GM19324 (cell line): ENCODE data around the gene AIM2.
A peak's percentile ranks its signal among the peaks of the same experiment; 100 is the strongest.
"Not testable (repeated sequence)": the region's sequence is repeated elsewhere in the genome, so short reads cannot be mapped to it uniquely, and the experiment has no call there.

Experiments
- ATAC-seq: cut with Tn5 transposase; IDR thresholded peaks from one replicate; pipeline ENCODE4 v1.9.1; 2021; ENCODE audit warnings: mild to moderate bottlenecking, moderate library complexity; ENCODE audit not compliant: unreplicated experiment, low FRiP score

Gene AIM2, protein sequence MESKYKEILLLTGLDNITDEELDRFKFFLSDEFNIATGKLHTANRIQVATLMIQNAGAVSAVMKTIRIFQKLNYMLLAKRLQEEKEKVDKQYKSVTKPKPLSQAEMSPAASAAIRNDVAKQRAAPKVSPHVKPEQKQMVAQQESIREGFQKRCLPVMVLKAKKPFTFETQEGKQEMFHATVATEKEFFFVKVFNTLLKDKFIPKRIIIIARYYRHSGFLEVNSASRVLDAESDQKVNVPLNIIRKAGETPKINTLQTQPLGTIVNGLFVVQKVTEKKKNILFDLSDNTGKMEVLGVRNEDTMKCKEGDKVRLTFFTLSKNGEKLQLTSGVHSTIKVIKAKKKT

DNA sequence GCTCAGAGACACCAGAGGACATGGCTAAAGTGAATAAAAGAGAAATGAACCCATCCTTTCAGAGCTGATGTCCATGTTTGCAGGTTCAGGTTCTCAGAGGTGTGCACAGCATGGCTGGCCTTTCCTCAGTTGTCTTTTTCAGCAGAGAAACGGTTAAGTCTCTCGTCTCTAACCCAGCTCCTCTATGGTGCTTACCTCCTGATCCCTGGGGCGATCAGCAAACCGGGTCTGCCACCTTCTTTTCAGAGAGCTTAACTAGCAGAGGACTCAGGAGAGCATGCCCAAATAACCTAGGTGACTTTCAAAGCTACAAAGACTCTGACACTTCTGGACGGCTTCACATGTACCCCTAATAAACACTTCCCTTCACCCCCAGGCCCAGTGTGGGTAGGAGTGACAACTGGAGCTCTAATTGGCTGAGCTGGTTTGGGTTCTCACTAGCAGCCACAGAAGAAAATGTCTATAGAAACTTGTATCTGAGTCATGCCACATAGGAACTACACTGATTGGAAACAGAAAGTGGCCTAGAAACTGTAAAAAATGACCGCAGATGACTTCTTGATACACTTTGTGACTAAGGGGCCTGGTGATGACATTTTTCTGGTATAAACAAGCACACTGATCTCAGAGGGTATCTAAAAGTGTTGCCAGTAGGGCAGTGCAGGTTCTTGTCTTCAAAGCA lies at the start of gene AIM2:
AIM2 (minus strand) TSS at position 329 of the 682 bp plus-strand sequence. CDS start 3,267 bp downstream, outside the sequence.
- ATAC-seq: peak; percentile 87

DNA sequence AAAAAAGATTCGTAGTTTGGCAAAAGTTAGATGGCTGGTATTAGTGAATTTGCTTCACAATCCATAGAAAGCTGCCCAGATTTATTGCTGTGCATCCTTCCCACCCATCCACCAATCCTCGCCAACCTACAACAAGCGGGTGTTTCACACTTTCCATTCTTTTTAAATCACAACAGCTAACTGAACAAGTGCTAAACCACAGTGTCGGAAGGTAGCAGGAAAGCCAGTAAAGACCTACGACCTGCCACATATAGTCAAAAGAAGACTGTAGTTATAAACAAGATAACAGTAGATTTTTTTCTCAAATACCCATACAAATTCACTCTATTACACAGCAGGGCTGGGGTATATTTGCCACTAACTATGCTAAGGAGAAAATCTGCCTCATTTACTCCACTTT lies 47.0 kb upstream of the AIM2 start:
- ATAC-seq: no peak

DNA sequence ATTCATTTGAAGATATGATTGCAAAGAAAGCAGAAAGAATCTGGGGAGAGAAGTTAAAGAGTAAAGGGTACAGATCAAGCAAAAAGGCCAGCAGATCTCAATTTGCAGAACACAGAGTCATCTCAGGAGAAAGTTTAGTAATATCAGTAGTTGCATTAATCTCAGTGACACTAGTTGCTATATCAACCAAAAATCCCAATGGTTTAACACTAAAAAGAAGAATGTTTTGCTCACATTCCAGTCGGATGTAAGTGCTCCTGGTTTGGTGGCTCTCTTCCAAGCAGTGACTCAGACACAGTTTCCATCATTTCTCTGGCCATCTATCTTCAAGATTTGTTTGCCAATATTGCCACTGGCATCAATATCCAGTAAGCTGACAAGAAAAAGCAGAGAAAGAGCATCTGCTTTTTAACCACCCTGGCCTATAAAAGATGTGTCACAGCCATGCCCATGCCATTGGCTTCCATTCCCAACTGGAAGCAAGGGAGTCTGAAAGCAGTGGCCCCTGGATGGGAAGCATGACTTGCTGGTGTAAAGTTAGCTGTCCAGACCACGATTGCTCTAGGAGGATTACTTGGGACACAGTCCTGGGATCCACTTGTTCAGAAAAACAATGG lies 45.5 kb upstream of the AIM2 start:
- no peak for ATAC-seq

DNA sequence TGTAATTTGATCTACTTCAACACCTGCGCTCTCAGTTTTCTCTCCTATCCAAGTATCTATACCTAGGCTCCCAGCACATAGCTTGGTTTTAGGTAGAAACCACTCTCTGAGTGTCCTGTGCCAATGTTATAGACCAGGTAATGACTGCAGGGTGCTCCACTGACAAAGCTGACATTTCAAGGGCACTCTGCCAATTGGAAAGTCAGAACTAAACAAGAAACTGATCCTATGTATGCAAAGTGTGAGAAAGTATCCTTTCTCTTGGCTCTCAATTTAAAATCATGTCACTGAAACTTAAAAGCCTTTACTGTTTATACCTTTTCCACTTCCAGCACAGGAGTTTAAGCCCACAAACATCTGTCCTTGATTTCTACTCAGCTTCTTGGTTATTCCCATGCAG lies 45.0 kb upstream of the AIM2 start:
- ATAC-seq: no peak

DNA sequence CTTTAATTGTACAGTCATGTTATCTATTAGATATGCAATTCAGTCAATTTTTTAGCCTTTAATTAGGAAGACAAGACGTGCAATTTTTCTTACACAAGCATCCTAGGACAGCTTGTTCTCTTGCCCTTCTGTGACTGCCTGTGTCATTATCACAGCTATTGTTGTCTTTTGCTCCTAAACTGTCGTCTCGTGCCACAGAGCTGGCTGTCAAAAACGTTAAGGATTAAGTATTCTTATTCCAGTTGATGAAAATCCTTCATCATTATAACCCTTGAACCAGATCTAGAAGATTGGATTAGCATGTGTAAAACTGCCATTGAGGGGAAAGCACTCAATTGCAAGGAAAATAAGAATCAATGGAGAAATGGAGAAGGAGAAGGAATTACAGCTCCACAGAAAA lies 43.8 kb upstream of the AIM2 start:
- ATAC-seq: no peak

DNA sequence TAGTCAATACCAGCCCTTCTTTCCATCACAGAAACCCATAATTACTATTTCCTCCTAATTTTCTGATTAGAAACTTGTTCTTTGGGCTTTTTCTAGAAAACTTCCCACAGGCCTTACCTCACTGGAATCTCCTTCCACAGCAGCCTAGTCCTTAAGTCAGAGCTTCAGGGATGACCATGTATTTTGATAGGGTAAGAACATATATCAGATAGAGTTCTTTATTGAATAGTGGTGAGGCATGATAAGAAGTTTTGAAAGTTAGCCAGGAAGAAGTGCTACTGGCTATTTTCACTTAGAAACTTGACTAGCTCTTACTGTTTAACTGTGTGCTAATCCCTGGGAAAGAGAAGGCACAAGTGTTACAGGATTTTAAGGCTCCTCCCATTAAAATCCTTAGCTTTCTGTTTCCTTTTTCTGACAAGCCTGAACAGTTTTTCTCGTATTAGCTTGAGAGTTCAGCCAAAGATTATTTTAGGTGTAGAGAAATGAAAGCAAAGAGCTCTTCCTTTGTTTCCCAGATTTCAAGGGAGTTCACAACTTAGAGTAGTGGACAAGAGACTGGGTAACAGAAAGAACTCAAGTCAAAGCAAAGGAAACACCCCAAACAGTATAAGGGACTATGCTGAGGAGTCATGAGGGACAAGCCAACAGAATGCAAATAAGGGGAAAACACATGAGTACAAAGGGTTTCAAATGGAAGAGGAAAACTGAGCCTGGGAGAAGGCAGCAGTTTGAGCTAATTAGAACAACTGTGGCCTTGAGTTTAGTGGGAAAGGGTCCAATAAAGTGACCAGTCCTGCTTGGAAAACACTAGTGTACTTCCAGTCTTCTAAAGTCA lies 37.2 kb upstream of the AIM2 start:
- no peak for ATAC-seq

DNA sequence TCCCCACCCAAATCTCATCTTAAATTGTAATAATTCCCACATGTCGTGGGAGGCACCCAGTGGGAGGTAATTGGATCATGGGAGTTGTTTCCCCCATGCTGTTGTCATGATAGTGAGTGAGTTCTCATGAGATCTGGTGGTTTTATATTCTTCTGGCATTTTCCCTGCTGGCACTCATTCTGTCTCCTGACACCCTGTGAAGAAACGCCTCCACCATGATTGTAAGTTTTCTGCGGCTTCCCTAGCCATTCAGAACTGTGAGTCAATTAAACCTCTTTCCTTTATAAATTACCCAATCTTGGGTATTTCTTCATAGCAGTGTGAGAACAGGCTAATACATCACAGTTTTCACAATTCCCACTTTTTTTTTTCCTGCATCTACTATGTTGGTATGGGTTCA lies 26.5 kb upstream of the AIM2 start:
- ATAC-seq: not testable (repeated sequence)

DNA sequence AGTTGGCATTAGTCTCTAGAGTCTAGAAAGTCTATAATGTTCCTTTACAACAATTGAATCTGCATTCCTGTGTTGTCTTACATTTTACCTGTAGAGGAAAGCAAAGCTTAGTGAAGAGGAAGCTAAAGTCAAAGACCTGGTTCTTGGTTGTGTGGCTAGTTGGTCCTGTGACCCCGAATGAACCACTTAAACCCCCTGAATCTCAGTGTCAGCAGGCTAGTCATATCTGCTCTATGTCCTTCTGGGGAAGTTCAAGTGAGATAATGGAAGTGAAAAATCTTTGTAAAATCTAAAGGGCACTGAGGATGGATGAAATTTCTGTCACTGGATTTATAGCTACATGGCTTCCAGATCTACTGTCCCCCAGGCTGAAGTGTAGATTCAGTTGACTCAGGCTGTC lies 24.0 kb upstream of the AIM2 start:
- no peak for ATAC-seq

DNA sequence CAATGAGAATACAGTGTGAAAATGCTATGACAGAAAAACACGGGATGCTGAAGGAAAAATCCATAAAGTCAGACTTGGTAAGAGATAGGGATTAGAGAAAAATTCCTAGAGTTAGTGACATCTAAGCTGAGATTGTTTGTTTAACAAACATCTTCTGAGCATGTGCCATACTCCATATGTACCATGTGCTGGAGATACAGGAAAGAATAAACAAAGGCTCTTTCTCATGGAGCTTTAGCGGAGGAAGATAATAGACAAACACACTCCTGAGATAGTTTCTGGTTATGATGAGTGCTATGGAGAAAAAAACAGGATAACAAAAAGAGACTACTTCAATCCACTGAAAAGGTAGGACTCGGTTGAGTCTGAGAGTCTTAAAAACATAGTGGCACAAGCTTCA lies 22.0 kb upstream of the AIM2 start:
- ATAC-seq: no peak

DNA sequence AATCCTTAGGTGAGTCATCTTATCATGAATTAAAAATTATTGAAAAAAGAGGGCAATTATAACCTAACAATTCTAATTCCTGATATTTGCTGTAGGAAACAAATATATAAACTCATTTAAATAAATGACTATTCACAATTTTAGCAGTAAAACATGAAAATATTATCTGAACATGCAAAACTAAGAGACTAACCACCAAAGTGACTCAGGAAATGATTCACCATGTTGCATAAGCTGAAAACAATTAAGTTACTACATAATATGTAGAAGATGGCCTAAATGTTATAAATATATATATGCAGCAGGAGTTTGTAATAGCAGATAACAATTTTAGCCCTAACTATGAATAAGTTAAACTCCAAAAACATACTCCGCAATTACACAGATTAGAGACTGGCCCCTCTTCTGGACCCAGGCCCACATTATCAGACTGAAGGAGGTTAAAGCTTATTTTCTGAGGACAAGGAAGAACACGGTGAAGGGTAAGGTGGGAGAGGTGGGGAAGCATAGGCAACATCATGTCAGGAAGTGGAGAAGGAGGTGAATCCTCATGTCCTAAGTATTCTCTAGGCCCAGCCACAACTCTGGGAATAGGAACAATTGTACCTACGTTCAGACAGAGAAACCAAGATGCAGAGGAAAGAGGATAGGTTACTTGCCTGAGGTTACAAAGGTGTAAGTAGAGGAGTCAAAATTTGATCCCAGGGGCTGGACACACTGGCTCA lies 15.6 kb upstream of the AIM2 start:
- no peak for ATAC-seq

DNA sequence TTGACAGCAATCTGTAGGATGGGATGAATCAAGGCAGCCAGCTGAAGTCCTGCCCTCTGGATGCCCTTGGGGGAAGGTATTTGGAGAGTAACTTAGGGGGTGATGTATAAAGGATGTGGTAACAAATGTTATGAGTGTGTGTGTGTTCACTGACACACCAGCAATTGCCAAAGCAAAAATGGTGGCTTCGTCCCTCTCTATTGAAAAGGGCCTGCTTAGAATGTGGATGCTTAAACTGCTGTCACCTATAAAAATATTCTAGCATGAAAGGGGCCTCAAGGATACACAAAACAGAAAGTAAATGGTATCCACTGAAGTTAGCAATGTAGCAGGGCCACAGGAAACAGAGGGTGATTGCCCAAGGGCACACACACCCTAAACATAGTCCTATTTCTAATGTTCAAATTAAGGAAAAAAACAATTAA lies 15.1 kb upstream of the AIM2 start:
- ATAC-seq: no peak

DNA sequence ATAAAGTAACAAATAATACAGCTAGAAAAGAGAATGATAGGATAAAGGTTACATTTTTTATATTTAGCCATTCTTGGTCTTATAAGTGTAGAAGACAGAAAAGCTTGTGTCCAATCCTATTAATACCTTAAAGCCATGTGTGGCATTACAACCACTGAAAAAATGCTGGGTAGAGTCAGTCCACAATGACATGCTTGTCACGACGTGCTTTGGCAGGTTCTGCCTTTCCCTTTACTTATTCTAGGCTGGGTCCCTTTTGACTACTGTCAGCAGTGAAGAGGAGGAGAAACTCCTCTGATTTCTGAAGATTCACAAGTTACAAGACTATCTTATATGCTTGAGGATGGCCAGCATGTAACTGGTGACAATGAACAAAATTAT lies 14.6 kb upstream of the AIM2 start:
- no peak for ATAC-seq

DNA sequence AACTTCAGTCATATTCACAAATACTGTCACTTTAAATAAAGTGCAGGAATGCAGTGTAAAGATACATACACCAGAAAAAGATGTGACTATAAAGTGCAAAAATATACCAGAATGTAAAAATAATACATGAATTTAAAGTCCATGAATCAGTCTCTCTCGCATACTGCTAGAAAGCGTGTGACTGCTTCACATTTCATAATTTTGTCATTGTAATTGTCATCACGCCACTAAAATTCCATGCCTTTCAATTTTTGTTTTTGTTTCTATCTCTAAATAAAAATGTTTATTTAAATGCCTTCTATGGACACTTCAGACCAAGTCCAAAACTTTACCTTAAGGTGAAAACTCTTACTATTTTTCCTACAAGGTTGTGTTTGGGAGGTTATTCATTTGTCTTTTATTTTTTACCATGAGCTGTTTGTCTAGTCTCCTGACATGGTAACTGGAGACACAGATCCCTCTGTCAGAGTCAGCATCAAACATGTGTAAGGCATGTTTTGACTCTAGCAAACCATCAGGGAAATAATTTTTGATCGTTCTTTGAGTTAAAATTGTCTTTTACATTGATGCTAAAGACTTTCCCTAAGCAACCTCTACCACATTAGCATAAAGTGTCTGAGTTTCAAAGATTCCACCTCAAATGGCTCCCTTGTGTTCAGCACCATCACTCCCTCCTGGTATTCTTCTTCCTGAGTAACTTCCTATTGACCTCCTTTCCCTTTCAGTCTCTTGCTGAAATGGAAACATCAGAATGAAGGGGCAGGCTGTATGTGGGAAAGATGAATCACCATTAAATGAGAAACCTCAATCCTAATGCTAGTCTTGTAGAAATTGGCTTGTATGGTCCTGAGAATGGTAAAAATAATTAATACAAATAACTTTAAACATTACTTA lies 14.0 kb upstream of the AIM2 start:
- no peak for ATAC-seq

DNA sequence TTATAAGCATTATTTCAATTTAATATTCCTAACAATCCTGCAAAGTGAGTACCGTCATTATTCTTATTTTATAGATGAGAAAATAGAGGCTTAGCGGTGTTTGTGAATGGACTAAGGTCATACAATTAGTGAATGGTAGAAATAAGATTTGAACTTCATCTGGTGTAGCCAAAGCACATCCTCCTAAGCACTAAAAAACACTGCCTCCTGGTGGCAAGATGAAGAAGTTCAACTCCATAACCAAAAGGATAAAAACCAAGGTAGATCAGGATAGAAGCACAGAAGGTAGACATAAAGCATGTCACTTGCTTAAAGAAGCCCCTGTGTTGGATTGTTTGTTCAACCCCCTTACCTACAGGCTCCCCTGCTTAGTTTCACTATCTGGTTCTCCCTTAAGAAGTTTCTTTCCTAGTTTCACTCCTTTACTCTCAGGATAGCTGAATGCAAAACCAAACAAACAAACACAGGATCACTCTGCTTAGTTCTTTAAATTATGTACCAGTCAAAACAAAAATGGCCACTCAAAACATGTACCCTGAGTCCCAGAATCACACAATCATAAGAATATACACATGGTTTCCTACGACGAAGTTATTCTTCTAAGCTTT lies 12.7 kb upstream of the AIM2 start:
- no peak for ATAC-seq

DNA sequence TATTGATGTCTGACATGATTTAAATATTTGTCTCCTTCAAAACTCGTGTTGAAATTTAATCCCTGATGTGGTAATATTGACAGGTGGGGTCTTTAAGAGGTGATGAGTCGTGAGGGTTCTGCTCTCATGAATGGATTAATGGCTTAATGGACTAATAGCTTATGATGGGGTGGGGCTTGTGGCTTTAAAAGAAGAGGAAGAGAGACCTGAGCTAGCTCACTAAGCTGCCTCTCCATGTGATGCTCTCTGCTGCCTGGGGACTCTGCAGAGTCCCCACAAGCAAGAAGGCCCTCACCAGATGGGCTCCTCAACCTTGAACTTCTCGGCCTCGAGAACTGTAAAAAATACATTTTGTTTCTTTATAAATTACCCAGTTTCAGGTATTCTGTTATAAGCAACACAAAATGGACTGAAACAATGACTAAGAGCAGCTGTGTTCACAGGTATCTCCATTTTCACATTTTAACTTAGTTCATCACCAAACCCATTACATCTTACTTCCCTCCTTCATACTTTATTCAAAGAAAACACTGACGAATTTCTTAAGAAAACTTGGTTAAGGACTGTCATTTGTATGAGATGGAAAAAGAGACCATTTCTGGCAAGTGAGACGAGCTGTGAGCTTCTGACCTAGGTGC lies 12.1 kb upstream of the AIM2 start:
- ATAC-seq: no peak

DNA sequence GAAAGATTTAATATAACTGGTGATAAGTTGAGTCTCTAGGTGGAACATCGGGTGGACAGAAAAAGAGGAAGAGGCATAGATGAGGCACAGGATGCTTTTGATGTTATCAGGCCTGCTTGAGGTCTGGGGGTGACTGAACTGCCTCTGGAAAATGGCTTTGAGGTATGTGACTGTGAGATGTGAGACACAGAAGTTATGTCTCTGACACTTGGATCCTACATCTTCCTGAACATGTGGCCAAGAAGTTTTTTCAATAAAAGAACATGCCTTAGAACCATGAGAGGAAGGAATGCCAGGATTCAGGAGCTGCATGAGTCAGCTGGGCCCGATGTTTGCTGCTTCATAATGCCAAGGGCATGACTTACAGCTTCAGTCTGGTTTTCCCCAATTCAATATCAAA lies 11.5 kb upstream of the AIM2 start:
- no peak for ATAC-seq

DNA sequence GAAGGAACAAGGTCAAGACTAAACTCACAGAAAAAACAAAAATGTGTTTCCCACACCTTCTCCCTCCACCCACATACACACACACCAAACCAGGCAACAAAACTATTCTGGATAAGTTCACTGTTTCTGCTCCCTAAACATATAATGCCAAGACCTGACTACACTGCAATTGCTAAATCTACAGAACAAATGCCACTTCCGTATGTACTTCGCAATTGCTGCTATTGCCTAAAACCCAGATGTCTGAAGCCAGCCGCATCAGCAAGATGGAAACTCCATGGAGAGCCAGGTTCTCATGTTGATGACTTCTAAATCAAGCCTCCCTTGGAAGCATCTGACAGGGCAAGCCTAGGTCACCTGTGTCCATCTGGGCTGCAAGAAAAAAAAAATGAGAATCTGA lies 8.3 kb upstream of the AIM2 start:
- ATAC-seq: no peak

DNA sequence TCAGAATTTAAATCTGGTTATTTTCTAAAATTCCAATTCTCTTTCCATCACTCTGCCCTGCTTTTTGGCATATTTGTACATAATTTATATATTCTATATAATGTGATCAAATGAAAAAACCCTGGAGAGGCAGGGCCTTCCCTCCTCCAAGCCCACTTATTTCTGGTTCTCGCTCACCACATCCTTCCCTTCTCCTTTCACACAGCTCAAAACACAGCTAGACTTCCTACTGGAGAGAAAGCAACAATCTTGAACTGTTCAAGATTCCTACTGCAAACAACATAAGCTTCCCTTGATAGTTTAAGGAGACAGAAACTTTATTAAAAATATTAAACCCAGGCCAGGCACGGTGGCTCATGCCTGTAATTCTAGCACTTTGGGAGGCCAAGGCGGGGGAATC lies 7.6 kb upstream of the AIM2 start:
- ATAC-seq: no peak
